ENCODE data around the gene TSPEAR. TPM values are rescaled to one million over a fixed set of nuclear protein-coding genes. Genes with fewer than 3 reads are reported as not detected.

Gene TSPEAR
- total and polyA plus RNA-seq, 2 donors from 2014 or later = 0.09 to 0.22 TPM

GRCh38 chr21:44756423-44757185 lies 45.2 kb upstream of the TSPEAR start:
- TF ChIP-seq, protein P1, sequence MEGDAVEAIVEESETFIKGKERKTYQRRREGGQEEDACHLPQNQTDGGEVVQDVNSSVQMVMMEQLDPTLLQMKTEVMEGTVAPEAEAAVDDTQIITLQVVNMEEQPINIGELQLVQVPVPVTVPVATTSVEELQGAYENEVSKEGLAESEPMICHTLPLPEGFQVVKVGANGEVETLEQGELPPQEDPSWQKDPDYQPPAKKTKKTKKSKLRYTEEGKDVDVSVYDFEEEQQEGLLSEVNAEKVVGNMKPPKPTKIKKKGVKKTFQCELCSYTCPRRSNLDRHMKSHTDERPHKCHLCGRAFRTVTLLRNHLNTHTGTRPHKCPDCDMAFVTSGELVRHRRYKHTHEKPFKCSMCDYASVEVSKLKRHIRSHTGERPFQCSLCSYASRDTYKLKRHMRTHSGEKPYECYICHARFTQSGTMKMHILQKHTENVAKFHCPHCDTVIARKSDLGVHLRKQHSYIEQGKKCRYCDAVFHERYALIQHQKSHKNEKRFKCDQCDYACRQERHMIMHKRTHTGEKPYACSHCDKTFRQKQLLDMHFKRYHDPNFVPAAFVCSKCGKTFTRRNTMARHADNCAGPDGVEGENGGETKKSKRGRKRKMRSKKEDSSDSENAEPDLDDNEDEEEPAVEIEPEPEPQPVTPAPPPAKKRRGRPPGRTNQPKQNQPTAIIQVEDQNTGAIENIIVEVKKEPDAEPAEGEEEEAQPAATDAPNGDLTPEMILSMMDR (IDR thresholded peaks at IDR 0.05; ENCODE audit: borderline replicate concordance, extremely low read depth, insufficient read depth) = no peak

DNA sequence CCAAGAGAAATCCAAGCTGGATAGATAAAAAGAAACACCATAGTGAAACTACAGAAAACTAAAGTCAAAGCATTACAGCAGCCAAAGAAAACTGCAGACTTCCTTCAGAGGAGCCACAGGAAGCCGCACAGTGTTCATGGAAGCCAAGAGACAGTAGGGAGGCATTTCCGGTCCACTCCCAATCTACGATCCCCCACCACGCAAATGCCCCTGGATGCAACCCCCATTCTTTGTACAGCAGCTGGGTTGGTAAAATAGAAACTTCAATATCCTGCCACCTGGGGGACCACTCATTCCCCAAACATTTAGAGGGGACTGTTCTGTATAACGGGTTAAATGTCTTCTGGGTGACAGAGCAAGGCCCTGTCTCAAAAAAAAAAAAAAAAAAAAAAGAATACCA lies 43.9 kb upstream of the TSPEAR start:
- H3K9me3 ChIP-seq (ENCODE audit: control insufficient read depth in 2 of 3, insufficient read depth in 1 of 3, low read length in 3 of 3) = peaks cover 0 to 2% (median 0%) of the 10 kb centered on the region in 3 donors
- intact Hi-C loops (cut with DNase I) = no loop called here
- H3K4me1 ChIP-seq (ENCODE audit: control insufficient read depth in 2 of 3, insufficient read depth in 2 of 3, low read depth in 1 of 3, low read length in 3 of 3) = peaks cover 0 to 7% (median 0%) of the 10 kb centered on the region in 3 donors
- TF ChIP-seq, protein P1 (IDR thresholded peaks at IDR 0.05; ENCODE audit: borderline replicate concordance, extremely low read depth, insufficient read depth) = no peak
- H3K4me3 ChIP-seq (ENCODE audit: low read length in 3 of 3) = no peak overlapping the region
- no peak for FAIRE-seq
- DNase-seq = peak in 1 of 5 donors; percentile 9
- no peak overlapping the region for H3K9ac ChIP-seq (ENCODE audit: low read length in 3 of 3)
- H3K27me3 ChIP-seq (ENCODE audit: control insufficient read depth, insufficient read depth, low read length) = no peaks in the 10 kb centered on the region
- no peaks in the 10 kb centered on the region for H3K36me3 ChIP-seq (ENCODE audit: control insufficient read depth in 2 of 3, insufficient read depth in 3 of 3, low read length in 3 of 3)
- no peak overlapping the region for H3K27ac ChIP-seq (ENCODE audit: low read depth in 2 of 2, low read length in 2 of 2)

More at GRCh38 chr21:44756423-44757185, 45.2 kb upstream of the TSPEAR start:
- peaks cover 0 to 7% (median 0%) of the 10 kb centered on the region in 3 donors for H3K4me1 ChIP-seq (ENCODE audit: control insufficient read depth in 2 of 3, insufficient read depth in 2 of 3, low read depth in 1 of 3, low read length in 3 of 3)
- H3K4me3 ChIP-seq (ENCODE audit: low read length in 3 of 3) = no peak overlapping the region
- H3K9me3 ChIP-seq (ENCODE audit: control insufficient read depth in 2 of 3, insufficient read depth in 1 of 3, low read length in 3 of 3) = peaks cover 0 to 2% (median 0%) of the 10 kb centered on the region in 3 donors
- no peak overlapping the region for H3K9ac ChIP-seq (ENCODE audit: low read length in 3 of 3)
- no peaks in the 10 kb centered on the region for H3K27me3 ChIP-seq (ENCODE audit: control insufficient read depth, insufficient read depth, low read length)
- intact Hi-C loops (cut with DNase I) = no loop called here
- no peak overlapping the region for H3K27ac ChIP-seq (ENCODE audit: low read depth in 2 of 2, low read length in 2 of 2)
- FAIRE-seq (no peak), DNase-seq (peak in 1 of 5 donors; percentile 15)
- H3K36me3 ChIP-seq (ENCODE audit: control insufficient read depth in 2 of 3, insufficient read depth in 3 of 3, low read length in 3 of 3) = no peaks in the 10 kb centered on the region

GRCh38 chr21:44753357-44753756 lies 42.0 kb upstream of the TSPEAR start:
- Histone ChIP-seq H3K9ac (ENCODE audit: low read length in 3 of 3) (no peak overlapping the region), H3K4me1 (ENCODE audit: control insufficient read depth in 2 of 3, insufficient read depth in 2 of 3, low read depth in 1 of 3, low read length in 3 of 3) (peaks cover 0 to 7% (median 0%) of the 10 kb centered on the region in 3 donors), H3K27me3 (ENCODE audit: control insufficient read depth, insufficient read depth, low read length) (no peaks in the 10 kb centered on the region), H3K4me3 (ENCODE audit: low read length in 3 of 3) (no peak overlapping the region), H3K27ac (ENCODE audit: low read depth in 2 of 2, low read length in 2 of 2) (no peak overlapping the region), H3K36me3 (ENCODE audit: control insufficient read depth in 2 of 3, insufficient read depth in 3 of 3, low read length in 3 of 3) (no peaks in the 10 kb centered on the region), H3K9me3 (ENCODE audit: control insufficient read depth in 2 of 3, insufficient read depth in 1 of 3, low read length in 3 of 3) (peaks cover 0 to 2% (median 0%) of the 10 kb centered on the region in 3 donors)
- DNase-seq (no peak), FAIRE-seq (no peak)
- TF ChIP-seq, protein P1 (IDR thresholded peaks at IDR 0.05; ENCODE audit: borderline replicate concordance, extremely low read depth, insufficient read depth) = no peak
- intact Hi-C loops (cut with DNase I) = no loop called here

Data from kidney (tissue), 14 donors.